ACC112 (cell line): ENCODE measurements around the gene BIRC3.
A peak's percentile ranks its signal among the peaks of the same experiment; 100 is the strongest.
"Not testable (repeated sequence)": the region's sequence is repeated elsewhere in the genome, so short reads cannot be mapped to it uniquely, and the experiment has no call there.

Experiments used
- H2AFZ ChIP-seq: fragments of 200-600 bp; sonication (generic); one replicate; pipeline ENCODE4 v1.6.0; 2017; ENCODE audit warnings: antibody characterized with exemption, low read length; ENCODE audit not compliant: unreplicated experiment
- H3K27ac ChIP-seq: fragments of 200-600 bp; sonication (generic); 2 replicates; pipeline ENCODE4 v1.5.1; 2014; ENCODE audit warnings: low read depth, mild to moderate bottlenecking, antibody characterized with exemption, low read length, moderate library complexity
- H3K27me3 ChIP-seq: fragments of 200-600 bp; sonication (generic); 2 replicates; pipeline ENCODE4 v1.6.1; 2014; ENCODE audit warnings: mild to moderate bottlenecking, antibody characterized with exemption, low read length, moderate library complexity, mixed read lengths; ENCODE audit not compliant: insufficient read depth
- H3K36me3 ChIP-seq: fragments of 200-600 bp; sonication (generic); 2 replicates; pipeline ENCODE4 v1.6.1; 2016; ENCODE audit warnings: mild to moderate bottlenecking, antibody characterized with exemption, low read length, moderate library complexity, mixed read lengths; ENCODE audit not compliant: insufficient read depth
- H3K4me1 ChIP-seq: fragments of 200-600 bp; sonication (generic); one replicate; pipeline ENCODE4 v1.6.1; 2016; ENCODE audit warnings: low read length, mixed read lengths; ENCODE audit not compliant: insufficient read depth, unreplicated experiment, control insufficient read depth
- H3K4me3 ChIP-seq: fragments of 200-600 bp; sonication (generic); 2 replicates; pipeline ENCODE4 v1.5.1; 2014; ENCODE audit warnings: mild to moderate bottlenecking, low read depth, low read length
- H3K79me2 ChIP-seq: fragments of 200-600 bp; sonication (generic); one replicate; pipeline ENCODE4 v1.6.0; 2016; ENCODE audit warnings: low read length; ENCODE audit not compliant: control insufficient read depth, unreplicated experiment, insufficient read depth

BIRC3 gene

GRCh38 chr11:102295045-102295444 lies 22.2 kb upstream of the BIRC3 start:
- Histone ChIP-seq H3K27me3 (no peaks in the 10 kb centered on the region), H3K27ac (no peak overlapping the region), H2AFZ (no peak overlapping the region), H3K4me3 (no peak overlapping the region), H3K4me1 (peaks cover 3% of the 10 kb centered on the region), H3K36me3 (no peaks in the 10 kb centered on the region), H3K79me2 (no peaks in the 10 kb centered on the region)

GRCh38 chr11:102296757-102297156 lies 20.5 kb upstream of the BIRC3 start:
- not testable (repeated sequence) for H3K36me3 ChIP-seq, H3K4me3 ChIP-seq, H3K27me3 ChIP-seq, H3K4me1 ChIP-seq, H3K79me2 ChIP-seq, H3K27ac ChIP-seq, H2AFZ ChIP-seq

GRCh38 chr11:102300837-102301236 lies 16.4 kb upstream of the BIRC3 start:
- not testable (repeated sequence) for H3K4me1 ChIP-seq, H3K36me3 ChIP-seq, H3K27ac ChIP-seq, H3K27me3 ChIP-seq, H2AFZ ChIP-seq, H3K79me2 ChIP-seq, H3K4me3 ChIP-seq

GRCh38 chr11:102302241-102302640 lies 15.0 kb upstream of the BIRC3 start:
- Histone ChIP-seq H3K36me3 (no peaks in the 10 kb centered on the region), H3K27ac (no peak overlapping the region), H3K4me1 (peaks cover 15% of the 10 kb centered on the region), H2AFZ (no peak overlapping the region), H3K79me2 (no peaks in the 10 kb centered on the region), H3K27me3 (no peaks in the 10 kb centered on the region), H3K4me3 (no peak overlapping the region)

- no peak overlapping the region for H3K27ac ChIP-seq
- H2AFZ ChIP-seq, result no peak overlapping the region
- peaks cover 17% of the 10 kb centered on the region for H3K4me1 ChIP-seq
- no peaks in the 10 kb centered on the region for H3K27me3 ChIP-seq
- no peak overlapping the region for H3K4me3 ChIP-seq
- no peaks in the 10 kb centered on the region for H3K79me2 ChIP-seq
- H3K36me3 ChIP-seq, result no peaks in the 10 kb centered on the region
These were observed 12.6 kb upstream of the BIRC3 start for GRCh38 chr11:102304686-102305085.

- H3K27ac ChIP-seq, result no peak overlapping the region
- no peaks in the 10 kb centered on the region for H3K36me3 ChIP-seq
- no peak overlapping the region for H2AFZ ChIP-seq
- H3K4me3 ChIP-seq, result no peak overlapping the region
- H3K4me1 ChIP-seq, result peaks cover 17% of the 10 kb centered on the region
- H3K27me3 ChIP-seq, result no peaks in the 10 kb centered on the region
- H3K79me2 ChIP-seq, result no peaks in the 10 kb centered on the region
These were observed 11.8 kb upstream of the BIRC3 start for GRCh38 chr11:102305352-102306047.

- Histone ChIP-seq H3K4me1 (peaks cover 17% of the 10 kb centered on the region), H2AFZ (peak overlapping the region; percentile 23), H3K36me3 (no peaks in the 10 kb centered on the region), H3K27ac (no peak overlapping the region), H3K27me3 (no peaks in the 10 kb centered on the region), H3K79me2 (no peaks in the 10 kb centered on the region), H3K4me3 (no peak overlapping the region)
These were observed 11.2 kb upstream of the BIRC3 start for GRCh38 chr11:102306048-102306597.

- H3K27me3 ChIP-seq, result no peaks in the 10 kb centered on the region
- H3K4me1 ChIP-seq, result peaks cover 17% of the 10 kb centered on the region
- H3K27ac ChIP-seq, result no peak overlapping the region
- H3K79me2 ChIP-seq, result no peaks in the 10 kb centered on the region
- no peaks in the 10 kb centered on the region for H3K36me3 ChIP-seq
- H3K4me3 ChIP-seq, result peak overlapping the region; percentile 1; the same call in 1 of the 2 replicates
- H2AFZ ChIP-seq, result peak overlapping the region; percentile 23
These were observed 10.2 kb upstream of the BIRC3 start for GRCh38 chr11:102306817-102307726.

GRCh38 chr11:102307727-102308038 lies 9.6 kb upstream of the BIRC3 start:
- H3K27me3 ChIP-seq, result no peaks in the 10 kb centered on the region
- no peaks in the 10 kb centered on the region for H3K36me3 ChIP-seq
- H3K27ac ChIP-seq, result no peak overlapping the region
- H2AFZ ChIP-seq, result no peak overlapping the region
- no peak overlapping the region for H3K4me3 ChIP-seq
- H3K4me1 ChIP-seq, result peaks cover 17% of the 10 kb centered on the region
- H3K79me2 ChIP-seq, result no peaks in the 10 kb centered on the region

GRCh38 chr11:102309621-102310541 lies 7.4 kb upstream of the BIRC3 start:
- H3K4me1 ChIP-seq, result peaks cover 29% of the 10 kb centered on the region
- no peaks in the 10 kb centered on the region for H3K27me3 ChIP-seq
- H3K4me3 ChIP-seq, result no peak overlapping the region
- H2AFZ ChIP-seq, result no peak overlapping the region
- H3K79me2 ChIP-seq, result no peaks in the 10 kb centered on the region
- no peak overlapping the region for H3K27ac ChIP-seq
- no peaks in the 10 kb centered on the region for H3K36me3 ChIP-seq
